Endothelial cell of umbilical vein (primary cell): ENCODE results near the gene BTBD10. TPM values are rescaled to one million over a fixed set of nuclear protein-coding genes. Genes with fewer than 3 reads are reported as not detected.

Experiments used
- BruUV-seq: library from RNA; stranded (reverse); fragments of 400-500 nt; replicated peaks from 2 replicates; lab custom pipeline; 2021; lab: Mats Ljungman, UMichigan
- CTCF ChIA-PET: fragments of 300-600, 350-600 bp; sonication (Branson Sonifier 250); formaldehyde crosslinking; loops from one replicate; lab custom pipeline; 2021; ENCODE audit warnings: antibody characterized with exemption, inconsistent platforms; lab: Charles Lee
- POLR2A ChIA-PET: fragments of 300-600, 350-600 bp; sonication (Branson Sonifier 250); formaldehyde crosslinking; loops from one replicate; lab custom pipeline; 2021; ENCODE audit warnings: antibody characterized with exemption, inconsistent platforms; lab: Charles Lee
- DNase-seq: peaks from one replicate; pipeline ENCODE4 v3.0.0-alpha.2; 2011; ENCODE audit warnings: low read depth, low spot score
- FAIRE-seq: peaks from 2 replicates; lab custom pipeline; 2011; peaks lifted over from hg19 to GRCh38; lab: Jason Lieb, UNC
- H2AFZ ChIP-seq: 2 replicates; pipeline ENCODE4 v1.6.0; 2012; ENCODE audit warnings: low read depth, low read length, control low read depth, inconsistent platforms
- H3K27ac ChIP-seq: 2 replicates; pipeline ENCODE4 v1.5.1; 2011; ENCODE audit warnings: low read depth, mild to moderate bottlenecking, control low read depth, low read length, moderate library complexity; ENCODE audit not compliant: insufficient read depth
- H3K27me3 ChIP-seq, 2 experiments: 2 replicates each; pipeline versions ENCODE4 v1.6.0 to v1.6.1; 2011; ENCODE audit warnings: low read length in 2 of 2, mixed read lengths in 1 of 2; ENCODE audit not compliant: control insufficient read depth in 2 of 2, insufficient read depth in 2 of 2
- H3K36me3 ChIP-seq, 2 experiments: 2 replicates in 1 of 2; 3 replicates in 1 of 2; pipeline ENCODE4 v1.5.1; 2011; ENCODE audit warnings: low read length in 2 of 2, mild to moderate bottlenecking in 1 of 2, moderate library complexity in 1 of 2; ENCODE audit not compliant: control insufficient read depth in 2 of 2, insufficient read depth in 2 of 2; ENCODE audit errors: extremely low read depth in 1 of 2
- H3K4me1 ChIP-seq: 3 replicates; pipeline ENCODE4 v1.5.1; 2011; ENCODE audit warnings: mild to moderate bottlenecking, low read length; ENCODE audit not compliant: control insufficient read depth, insufficient read depth; ENCODE audit errors: extremely low read depth
- H3K4me2 ChIP-seq: 2 replicates; pipeline ENCODE4 v1.6.1; 2011; ENCODE audit warnings: low read length, control low read depth, mixed read lengths; ENCODE audit not compliant: insufficient read depth
- H3K4me3 ChIP-seq, 3 experiments: fragments of 200-600 bp in 1 of 3; sonication (generic), shearing (Covaris generic) in 1 of 3; replicated peaks in 1 of 3; 2 replicates each; pipeline ENCODE4 v1.5.1; 2011 to 2016; ENCODE audit warnings: control low read depth in 3 of 3, low read length in 3 of 3, mild to moderate bottlenecking in 2 of 3, inconsistent platforms in 1 of 3, low read depth in 1 of 3, moderate library complexity in 1 of 3; ENCODE audit not compliant: insufficient read depth in 1 of 3
- H3K79me2 ChIP-seq: 2 replicates; pipeline ENCODE4 v1.6.0; 2012; ENCODE audit warnings: low read length, inconsistent platforms; ENCODE audit not compliant: control insufficient read depth, insufficient read depth
- H3K9ac ChIP-seq: replicated peaks from 2 replicates; pipeline ENCODE3; 2011; ENCODE audit warnings: low read length, control low read depth; ENCODE audit not compliant: insufficient read depth; ENCODE audit errors: extremely low read depth
- H3K9me1 ChIP-seq: replicated peaks from 3 replicates; pipeline ENCODE4 v1.6.0; 2011; ENCODE audit warnings: mild to moderate bottlenecking, low read length; ENCODE audit not compliant: control insufficient read depth, insufficient read depth; ENCODE audit errors: extremely low read depth
- H3K9me3 ChIP-seq: replicated peaks from 2 replicates; pipeline ENCODE4 v1.5.1; 2012; ENCODE audit warnings: low read length, inconsistent platforms; ENCODE audit not compliant: control insufficient read depth, insufficient read depth
- H4K20me1 ChIP-seq: replicated peaks from 2 replicates; pipeline ENCODE3; 2011; ENCODE audit warnings: mild to moderate bottlenecking, low read length; ENCODE audit not compliant: control insufficient read depth, insufficient read depth; ENCODE audit errors: extremely low read depth
- EZH2 ChIP-seq: IDR thresholded peaks from 2 replicates; pipeline ENCODE4 v1.6.1; 2012; ENCODE audit warnings: borderline replicate concordance, low read depth, mild to moderate bottlenecking, moderate library complexity, low read length, inconsistent platforms; ENCODE audit not compliant: severe bottlenecking
- FOS ChIP-seq: IDR thresholded peaks from 2 replicates; pipeline ENCODE4 v1.6.1; 2011; ENCODE audit warnings: mild to moderate bottlenecking, low read length, moderate library complexity, borderline replicate concordance; ENCODE audit not compliant: insufficient read depth
- GATA2 ChIP-seq: IDR thresholded peaks from 2 replicates; pipeline ENCODE4 v1.7.0; 2011; ENCODE audit warnings: low read depth, mild to moderate bottlenecking, moderate library complexity, mixed read lengths, low read length; ENCODE audit not compliant: insufficient read length, insufficient read depth
- JUN ChIP-seq: IDR thresholded peaks from 2 replicates; pipeline ENCODE4 v1.6.1; 2011; ENCODE audit warnings: borderline replicate concordance, low read depth; ENCODE audit not compliant: insufficient read length, insufficient read depth
- MYC ChIP-seq: IDR thresholded peaks from one replicate; pipeline ENCODE4 v1.6.1; 2011; ENCODE audit warnings: mild to moderate bottlenecking, low read depth, low read length
- POLR2A ChIP-seq: IDR thresholded peaks from 2 replicates; pipeline ENCODE4 v1.6.1; 2012; ENCODE audit warnings: low read depth, mild to moderate bottlenecking, control low read depth, low read length
- POLR2AphosphoS5 ChIP-seq: IDR thresholded peaks from 2 replicates; pipeline ENCODE4 v1.6.1; 2012; ENCODE audit warnings: low read depth, mild to moderate bottlenecking, control low read depth, low read length, moderate library complexity; ENCODE audit not compliant: insufficient read depth
- dilution Hi-C: fragments of 300-500 bp; cut with MboI; formaldehyde crosslinking; loops from one replicate; pipeline ENCODE4 v1.15.0; 2019; ENCODE audit warnings: low sequenced_read_pairs; ENCODE audit not compliant: extremely low pct_ligation_motif_present
- intact Hi-C: fragments of 100-400 bp; cut with micrococcal nuclease; formaldehyde crosslinking; loops from one replicate; pipeline ENCODE4 v1.10.0; 2022
- polyA plus RNA-seq, 4 experiments: library from polyadenylated mRNA; depleted of rRNA in 3 of 4; stranded (reverse) in 3 of 4; unstranded in 1 of 4; fragments of >200 nt; gene quantifications; 2 replicates each; pipeline versions ENCODE4 v1.2.1 to v1.2.3, GENCODE V29; 2011 to 2012; ENCODE audit warnings: missing spikeins in 1 of 4
- total RNA-seq: library from RNA; stranded (reverse); gene quantifications from 2 replicates; pipeline ENCODE4 v1.2.3, GENCODE V29; 2021
- TF ChIP-seq, protein P1 (sequence below): IDR thresholded peaks from 2 replicates; pipeline ENCODE4 v1.6.1; 2011; ENCODE audit not compliant: insufficient read depth, insufficient read length
- TF ChIP-seq, protein P2 (sequence below), 2 donors: IDR thresholded peaks; 1 replicate in 1 of 2; 2 replicates in 1 of 2; pipeline ENCODE4 v1.5.1; 2011; ENCODE audit warnings: low read length in 2 of 2, mild to moderate bottlenecking in 2 of 2, moderate library complexity in 2 of 2, control low read depth in 1 of 2, inconsistent platforms in 1 of 2, low read depth in 1 of 2; ENCODE audit not compliant: insufficient read depth in 1 of 2; ENCODE audit errors: extremely low read depth in 1 of 2

BTBD10 gene
- total and polyA plus RNA-seq, 2 donors (not counting 3 experiments of a cell fraction or from before 2014, with no cell fraction given), result 31.7 to 49.6 TPM

DNA sequence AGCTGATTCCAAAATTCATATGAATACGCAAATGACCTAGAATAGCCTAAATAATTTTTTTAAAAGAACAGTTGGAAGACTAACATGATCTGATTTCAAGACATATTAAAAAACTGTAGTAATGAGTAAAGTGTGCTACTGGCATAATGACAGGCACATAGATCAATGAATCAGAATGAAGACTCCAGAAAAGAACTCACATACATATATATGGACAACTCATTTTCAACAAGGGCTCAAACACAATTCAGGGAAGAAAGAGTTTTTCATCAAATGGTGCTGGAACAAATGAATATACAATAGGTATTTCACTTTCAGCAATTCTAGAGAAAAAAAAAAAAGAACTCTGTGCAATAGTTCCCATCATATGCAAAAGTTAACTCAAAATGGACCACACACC, 33.7 kb downstream of the BTBD10 start:
- TF ChIP-seq, protein P1, sequence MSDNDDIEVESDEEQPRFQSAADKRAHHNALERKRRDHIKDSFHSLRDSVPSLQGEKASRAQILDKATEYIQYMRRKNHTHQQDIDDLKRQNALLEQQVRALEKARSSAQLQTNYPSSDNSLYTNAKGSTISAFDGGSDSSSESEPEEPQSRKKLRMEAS, result no peak
- no peak for TF ChIP-seq FOS
- TF ChIP-seq, protein P2, sequence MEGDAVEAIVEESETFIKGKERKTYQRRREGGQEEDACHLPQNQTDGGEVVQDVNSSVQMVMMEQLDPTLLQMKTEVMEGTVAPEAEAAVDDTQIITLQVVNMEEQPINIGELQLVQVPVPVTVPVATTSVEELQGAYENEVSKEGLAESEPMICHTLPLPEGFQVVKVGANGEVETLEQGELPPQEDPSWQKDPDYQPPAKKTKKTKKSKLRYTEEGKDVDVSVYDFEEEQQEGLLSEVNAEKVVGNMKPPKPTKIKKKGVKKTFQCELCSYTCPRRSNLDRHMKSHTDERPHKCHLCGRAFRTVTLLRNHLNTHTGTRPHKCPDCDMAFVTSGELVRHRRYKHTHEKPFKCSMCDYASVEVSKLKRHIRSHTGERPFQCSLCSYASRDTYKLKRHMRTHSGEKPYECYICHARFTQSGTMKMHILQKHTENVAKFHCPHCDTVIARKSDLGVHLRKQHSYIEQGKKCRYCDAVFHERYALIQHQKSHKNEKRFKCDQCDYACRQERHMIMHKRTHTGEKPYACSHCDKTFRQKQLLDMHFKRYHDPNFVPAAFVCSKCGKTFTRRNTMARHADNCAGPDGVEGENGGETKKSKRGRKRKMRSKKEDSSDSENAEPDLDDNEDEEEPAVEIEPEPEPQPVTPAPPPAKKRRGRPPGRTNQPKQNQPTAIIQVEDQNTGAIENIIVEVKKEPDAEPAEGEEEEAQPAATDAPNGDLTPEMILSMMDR (IDR thresholded peaks at IDR 0.05; ENCODE audit: extremely low read depth in 1 of 2, insufficient read depth in 1 of 2, low read depth in 1 of 2, low read length in 2 of 2), result no peak
- no peak for TF ChIP-seq MYC
- TF ChIP-seq GATA2, result no peak
- no peak overlapping the region for H3K9ac ChIP-seq
- FAIRE-seq, result no peak
- POLR2A ChIA-PET, result no interaction called here
- BruUV-seq, result no TSS peak
- DNase-seq, result no peak
- intact Hi-C loops (no loop called here), dilution Hi-C loops (no loop called here)
- no peaks in the 10 kb centered on the region for H3K36me3 ChIP-seq
- peaks cover 8% of the 10 kb centered on the region for H4K20me1 ChIP-seq
- peaks cover 90% of the 10 kb centered on the region for H3K79me2 ChIP-seq
- H3K9me3 ChIP-seq, result no peaks in the 10 kb centered on the region
- CTCF ChIA-PET, result no interaction called here
- H2AFZ ChIP-seq, result no peak overlapping the region
- no peak overlapping the region for H3K4me2 ChIP-seq
- H3K4me1 ChIP-seq, result no peaks in the 10 kb centered on the region
- H3K27me3 ChIP-seq, result no peaks in the 10 kb centered on the region
- peaks cover 3% of the 10 kb centered on the region for H3K9me1 ChIP-seq
- no peak overlapping the region for H3K4me3 ChIP-seq
- no peak overlapping the region for H3K27ac ChIP-seq

DNA sequence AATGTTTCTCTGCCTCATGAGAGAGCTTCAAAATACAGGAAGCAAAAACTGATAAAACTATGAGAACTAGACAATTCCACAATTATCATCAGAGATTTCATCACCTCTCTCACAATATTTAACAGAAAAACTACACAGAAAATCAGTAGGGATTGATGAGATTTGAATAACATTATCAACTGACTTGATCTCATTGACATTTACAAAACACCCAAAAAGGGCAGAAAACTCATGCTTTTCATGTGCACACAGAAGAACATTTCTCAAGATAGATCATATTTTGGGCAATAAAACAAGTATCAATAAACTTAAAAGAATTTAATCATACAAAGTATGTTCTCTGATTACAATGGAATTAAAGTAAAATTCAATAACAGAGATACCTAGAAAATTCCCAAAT, 35.6 kb downstream of the BTBD10 start:
- H3K9me3 ChIP-seq, result no peaks in the 10 kb centered on the region
- no peaks in the 10 kb centered on the region for H3K4me1 ChIP-seq
- H3K27ac ChIP-seq, result no peak overlapping the region
- TF ChIP-seq FOS (no peak), GATA2 (no peak), POLR2AphosphoS5 (no peak), MYC (no peak), EZH2 (no peak), POLR2A (no peak), JUN (no peak)
- TF ChIP-seq, protein P1, result no peak
- TF ChIP-seq, protein P2 (IDR thresholded peaks at IDR 0.05; ENCODE audit: extremely low read depth in 1 of 2, insufficient read depth in 1 of 2, low read depth in 1 of 2, low read length in 2 of 2), result no peak
- FAIRE-seq, result no peak
- peaks cover 96% of the 10 kb centered on the region for H3K79me2 ChIP-seq
- BruUV-seq, result no TSS peak
- no peaks in the 10 kb centered on the region for H3K27me3 ChIP-seq
- intact Hi-C loops, result no loop called here
- no peak overlapping the region for H3K4me2 ChIP-seq
- no peaks in the 10 kb centered on the region for H3K36me3 ChIP-seq
- DNase-seq, result no peak
- H4K20me1 ChIP-seq, result peaks cover 8% of the 10 kb centered on the region
- POLR2A ChIA-PET, result no interaction called here
- no peak overlapping the region for H3K4me3 ChIP-seq
- no peak overlapping the region for H2AFZ ChIP-seq
- dilution Hi-C loops, result no loop called here
- H3K9ac ChIP-seq, result no peak overlapping the region
- H3K9me1 ChIP-seq, result peaks cover 3% of the 10 kb centered on the region
- CTCF ChIA-PET, result no interaction called here
